ENCODE results near the gene FCHO1. TPM values are rescaled to one million over a fixed set of nuclear protein-coding genes. Genes with fewer than 3 reads are reported as not detected.

FCHO1 gene
- total and polyA plus RNA-seq, 2 experiments from 2014 or later, result 18.5 to 42.3 TPM

DNA sequence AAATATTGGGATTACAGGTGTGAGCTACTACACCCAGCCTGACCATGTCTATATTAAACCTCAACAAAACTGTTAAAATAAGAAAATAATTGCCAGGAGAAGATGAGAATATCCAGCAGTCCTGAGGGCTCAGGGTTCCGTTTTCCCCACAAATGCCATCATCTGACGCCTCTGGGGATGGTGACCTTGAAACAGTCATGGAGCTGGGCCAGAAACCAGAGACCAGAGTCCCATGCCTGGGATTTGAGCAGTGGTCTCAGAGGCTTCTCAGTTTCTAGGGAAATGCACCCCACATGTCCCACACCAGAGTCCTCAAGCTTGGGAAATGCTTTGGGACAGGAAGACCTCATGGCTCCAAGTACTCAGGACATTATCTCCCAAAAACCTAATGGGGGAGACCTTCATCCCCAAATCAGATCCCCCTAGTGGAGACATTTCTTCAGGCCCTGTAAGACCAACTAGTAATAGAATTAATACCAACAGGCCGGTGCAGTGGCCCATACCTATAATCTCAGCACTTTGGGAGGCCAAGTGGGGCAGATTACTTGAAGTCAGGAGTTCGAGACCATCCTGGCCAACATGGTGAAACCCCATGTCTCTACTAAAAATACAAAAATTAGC lies 34.9 kb upstream of the FCHO1 start:
- no peak overlapping the region for H2AFZ ChIP-seq
- DNase-seq (ENCODE audit: low spot score) (peak; percentile 67), ATAC-seq (peak; percentile 8; the same call in 1 of the 3 replicates)

DNA sequence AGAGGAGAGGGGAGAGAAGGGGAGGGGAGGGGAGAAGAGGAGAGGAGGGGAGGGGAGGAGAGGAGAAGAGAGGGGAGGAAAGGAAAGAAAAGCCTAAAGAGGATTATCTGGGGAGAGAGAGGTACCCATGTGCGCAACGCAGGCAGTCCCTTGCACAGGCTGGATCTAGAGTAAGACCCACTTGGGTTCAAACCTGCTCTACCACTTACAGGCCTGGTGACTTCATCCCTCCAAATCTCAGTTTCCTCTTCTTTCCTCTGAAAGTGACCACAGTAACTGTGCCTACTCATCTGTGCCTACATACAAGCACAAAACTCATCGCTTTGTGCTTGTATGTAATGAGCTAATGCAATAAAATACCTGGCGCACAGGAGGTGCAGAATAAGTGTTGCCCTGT lies 32.7 kb upstream of the FCHO1 start:
- H3K4me1 Mint-ChIP-seq, result peaks cover 29% of the 10 kb centered on the region
- H3F3A ChIP-seq (replicated peaks; ENCODE audit: low read depth), result 0 out of 2 replicates have a peak, but pooled peaks cover 5% of the 10 kb centered on the region
- peaks cover 18% of the 10 kb centered on the region for H4K20me1 ChIP-seq (replicated peaks; ENCODE audit: insufficient read depth)
- H3K27ac Mint-ChIP-seq, result peak overlapping the region; percentile 71
- H3K4me3 ChIP-seq, result peak overlapping the region; percentile 91
- ATAC-seq (peak; percentile 8), DNase-seq (ENCODE audit: low spot score) (no peak)
- H3K9me2 ChIP-seq (ENCODE audit: insufficient read depth), result no peaks in the 10 kb centered on the region
- H2AFZ ChIP-seq, result peak overlapping the region; percentile 94; the same call in 1 of the 2 replicates
- H3K27me3 ChIP-seq (ENCODE audit: insufficient read depth), result no peaks in the 10 kb centered on the region
- H3K79me2 ChIP-seq (replicated peaks; ENCODE audit: insufficient read depth), result peaks cover 32% of the 10 kb centered on the region
- H3K36me3 Mint-ChIP-seq (ENCODE audit: low read depth), result peaks cover 16% of the 10 kb centered on the region
- peaks cover 14% of the 10 kb centered on the region; the same call in 1 of the 2 replicates for H3K4me1 ChIP-seq (ENCODE audit: insufficient read depth)
- peak overlapping the region; percentile 82 for H3K4me2 ChIP-seq
- H3K36me3 ChIP-seq (ENCODE audit: insufficient read depth), result no peaks in the 10 kb centered on the region
- H3K27me3 Mint-ChIP-seq (ENCODE audit: insufficient read depth, low read depth, poor library complexity), result peaks cover 7% of the 10 kb centered on the region
- H3K9me3 Mint-ChIP-seq, result no peaks in the 10 kb centered on the region
- peak overlapping the region; percentile 83 for H3K4me3 Mint-ChIP-seq
- H3K27ac ChIP-seq (ENCODE audit: low read depth), result peak overlapping the region; percentile 66; the same call in 1 of the 2 replicates
- TF ChIP-seq POLR2AphosphoS5 (IDR thresholded peaks at IDR 0.05; ENCODE audit: low read depth) (no peak), NANOG (IDR thresholded peaks at IDR 0.05; ENCODE audit: borderline replicate concordance) (no peak), JUNB (IDR thresholded peaks at IDR 0.05; ENCODE audit: unreplicated experiment) (no peak), CREB1 (CRISPR knock-in tag; IDR thresholded peaks at IDR 0.05; ENCODE audit: low read depth) (no peak), ZNF114 (CRISPR knock-in tag; IDR thresholded peaks at IDR 0.05) (no peak), STAT1 (IDR thresholded peaks at IDR 0.05; ENCODE audit: unreplicated experiment) (no peak), EZH2phosphoT487 (IDR thresholded peaks at IDR 0.05; ENCODE audit: unreplicated experiment) (no peak), EZH2 (IDR thresholded peaks at IDR 0.05; ENCODE audit: low read depth, unreplicated experiment) (no peak), ZNF331 (CRISPR knock-in tag; IDR thresholded peaks at IDR 0.05; ENCODE audit: low read depth) (no peak)
- TF ChIP-seq, protein P1, sequence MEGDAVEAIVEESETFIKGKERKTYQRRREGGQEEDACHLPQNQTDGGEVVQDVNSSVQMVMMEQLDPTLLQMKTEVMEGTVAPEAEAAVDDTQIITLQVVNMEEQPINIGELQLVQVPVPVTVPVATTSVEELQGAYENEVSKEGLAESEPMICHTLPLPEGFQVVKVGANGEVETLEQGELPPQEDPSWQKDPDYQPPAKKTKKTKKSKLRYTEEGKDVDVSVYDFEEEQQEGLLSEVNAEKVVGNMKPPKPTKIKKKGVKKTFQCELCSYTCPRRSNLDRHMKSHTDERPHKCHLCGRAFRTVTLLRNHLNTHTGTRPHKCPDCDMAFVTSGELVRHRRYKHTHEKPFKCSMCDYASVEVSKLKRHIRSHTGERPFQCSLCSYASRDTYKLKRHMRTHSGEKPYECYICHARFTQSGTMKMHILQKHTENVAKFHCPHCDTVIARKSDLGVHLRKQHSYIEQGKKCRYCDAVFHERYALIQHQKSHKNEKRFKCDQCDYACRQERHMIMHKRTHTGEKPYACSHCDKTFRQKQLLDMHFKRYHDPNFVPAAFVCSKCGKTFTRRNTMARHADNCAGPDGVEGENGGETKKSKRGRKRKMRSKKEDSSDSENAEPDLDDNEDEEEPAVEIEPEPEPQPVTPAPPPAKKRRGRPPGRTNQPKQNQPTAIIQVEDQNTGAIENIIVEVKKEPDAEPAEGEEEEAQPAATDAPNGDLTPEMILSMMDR (conservative IDR thresholded peaks at IDR 0.05; ENCODE audit: low read depth in 2 of 2), result no peak
- TF ChIP-seq, protein P2, sequence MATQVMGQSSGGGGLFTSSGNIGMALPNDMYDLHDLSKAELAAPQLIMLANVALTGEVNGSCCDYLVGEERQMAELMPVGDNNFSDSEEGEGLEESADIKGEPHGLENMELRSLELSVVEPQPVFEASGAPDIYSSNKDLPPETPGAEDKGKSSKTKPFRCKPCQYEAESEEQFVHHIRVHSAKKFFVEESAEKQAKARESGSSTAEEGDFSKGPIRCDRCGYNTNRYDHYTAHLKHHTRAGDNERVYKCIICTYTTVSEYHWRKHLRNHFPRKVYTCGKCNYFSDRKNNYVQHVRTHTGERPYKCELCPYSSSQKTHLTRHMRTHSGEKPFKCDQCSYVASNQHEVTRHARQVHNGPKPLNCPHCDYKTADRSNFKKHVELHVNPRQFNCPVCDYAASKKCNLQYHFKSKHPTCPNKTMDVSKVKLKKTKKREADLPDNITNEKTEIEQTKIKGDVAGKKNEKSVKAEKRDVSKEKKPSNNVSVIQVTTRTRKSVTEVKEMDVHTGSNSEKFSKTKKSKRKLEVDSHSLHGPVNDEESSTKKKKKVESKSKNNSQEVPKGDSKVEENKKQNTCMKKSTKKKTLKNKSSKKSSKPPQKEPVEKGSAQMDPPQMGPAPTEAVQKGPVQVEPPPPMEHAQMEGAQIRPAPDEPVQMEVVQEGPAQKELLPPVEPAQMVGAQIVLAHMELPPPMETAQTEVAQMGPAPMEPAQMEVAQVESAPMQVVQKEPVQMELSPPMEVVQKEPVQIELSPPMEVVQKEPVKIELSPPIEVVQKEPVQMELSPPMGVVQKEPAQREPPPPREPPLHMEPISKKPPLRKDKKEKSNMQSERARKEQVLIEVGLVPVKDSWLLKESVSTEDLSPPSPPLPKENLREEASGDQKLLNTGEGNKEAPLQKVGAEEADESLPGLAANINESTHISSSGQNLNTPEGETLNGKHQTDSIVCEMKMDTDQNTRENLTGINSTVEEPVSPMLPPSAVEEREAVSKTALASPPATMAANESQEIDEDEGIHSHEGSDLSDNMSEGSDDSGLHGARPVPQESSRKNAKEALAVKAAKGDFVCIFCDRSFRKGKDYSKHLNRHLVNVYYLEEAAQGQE (IDR thresholded peaks at IDR 0.05; ENCODE audit: unreplicated experiment), result no peak
- TF ChIP-seq, protein P3, sequence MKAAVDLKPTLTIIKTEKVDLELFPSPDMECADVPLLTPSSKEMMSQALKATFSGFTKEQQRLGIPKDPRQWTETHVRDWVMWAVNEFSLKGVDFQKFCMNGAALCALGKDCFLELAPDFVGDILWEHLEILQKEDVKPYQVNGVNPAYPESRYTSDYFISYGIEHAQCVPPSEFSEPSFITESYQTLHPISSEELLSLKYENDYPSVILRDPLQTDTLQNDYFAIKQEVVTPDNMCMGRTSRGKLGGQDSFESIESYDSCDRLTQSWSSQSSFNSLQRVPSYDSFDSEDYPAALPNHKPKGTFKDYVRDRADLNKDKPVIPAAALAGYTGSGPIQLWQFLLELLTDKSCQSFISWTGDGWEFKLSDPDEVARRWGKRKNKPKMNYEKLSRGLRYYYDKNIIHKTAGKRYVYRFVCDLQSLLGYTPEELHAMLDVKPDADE (IDR thresholded peaks at IDR 0.05), result no peak

More for the DNA sequence above, 34.9 kb upstream of the FCHO1 start:
- Histone ChIP-seq H3K9me2 (ENCODE audit: insufficient read depth) (no peaks in the 10 kb centered on the region), H4K20me1 (replicated peaks; ENCODE audit: insufficient read depth) (peaks cover 16% of the 10 kb centered on the region), H3K4me3 (no peak overlapping the region), H3K27me3 (ENCODE audit: insufficient read depth) (no peaks in the 10 kb centered on the region), H3K36me3 (ENCODE audit: insufficient read depth) (no peaks in the 10 kb centered on the region), H3K27ac (ENCODE audit: low read depth) (no peak overlapping the region), H3F3A (replicated peaks; ENCODE audit: low read depth) (0 out of 2 replicates have a peak, but pooled peaks cover 5% of the 10 kb centered on the region), H3K4me2 (no peak overlapping the region), H3K4me1 (ENCODE audit: insufficient read depth) (peaks cover 14% of the 10 kb centered on the region; the same call in 1 of the 2 replicates), H3K79me2 (replicated peaks; ENCODE audit: insufficient read depth) (peaks cover 21% of the 10 kb centered on the region)
- Mint-ChIP-seq H3K36me3 (ENCODE audit: low read depth) (peaks cover 8% of the 10 kb centered on the region), H3K27ac (no peak overlapping the region), H3K27me3 (ENCODE audit: insufficient read depth, low read depth, poor library complexity) (peaks cover 9% of the 10 kb centered on the region), H3K9me3 (no peaks in the 10 kb centered on the region), H3K4me3 (no peak overlapping the region), H3K4me1 (peaks cover 27% of the 10 kb centered on the region)
- TF ChIP-seq JUNB (IDR thresholded peaks at IDR 0.05; ENCODE audit: unreplicated experiment), result no peak
- TF ChIP-seq, protein P1 (conservative IDR thresholded peaks at IDR 0.05; ENCODE audit: low read depth in 2 of 2), result peak; percentile 34 to 54; a peak in 3 of 4 replicates

Measured in GM23338 (cell line).